Lung (tissue), 12 donors: ENCODE data around the gene TRIM68. TPM values are rescaled to one million over a fixed set of nuclear protein-coding genes. Genes with fewer than 3 reads are reported as not detected.

ENCODE experiments used
- ATAC-seq: fragments of 200-7000 bp; cut with Tn5 transposase; one replicate; pipeline ENCODE4 v1.9.1; 2020; ENCODE audit warnings: moderate number of reproducible peaks; ENCODE audit not compliant: insufficient read depth, low FRiP score
- DNase-seq, 3 donors: peaks; one replicate each; pipeline ENCODE4 v3.0.0-alpha.2; 2013 to 2017
- H3K27ac ChIP-seq, 2 donors: one replicate each; pipeline ENCODE4 v1.5.1; 2013; ENCODE audit warnings: mild to moderate bottlenecking in 2 of 2, moderate library complexity in 2 of 2, control low read depth in 1 of 2, inconsistent platforms in 1 of 2, low read depth in 1 of 2, low read length in 1 of 2
- H3K27me3 ChIP-seq, 3 donors: one replicate each; pipeline ENCODE4 v1.5.1; 2013; ENCODE audit warnings: low read length in 2 of 3; ENCODE audit not compliant: control insufficient read depth in 3 of 3, insufficient read depth in 3 of 3
- H3K36me3 ChIP-seq, 4 donors: one replicate each; pipeline ENCODE4 v1.5.1; 2013; ENCODE audit warnings: low read length in 4 of 4, mild to moderate bottlenecking in 1 of 4, moderate library complexity in 1 of 4; ENCODE audit not compliant: control insufficient read depth in 4 of 4, insufficient read depth in 4 of 4
- H3K4me1 ChIP-seq, 5 donors: one replicate each; pipeline ENCODE4 v1.5.1; 2013; ENCODE audit warnings: low read length in 5 of 5, mild to moderate bottlenecking in 2 of 5, moderate library complexity in 1 of 5; ENCODE audit not compliant: control insufficient read depth in 5 of 5, insufficient read depth in 5 of 5
- H3K4me3 ChIP-seq: one replicate; pipeline ENCODE4 v1.5.1; 2013; ENCODE audit warnings: mild to moderate bottlenecking, control low read depth, moderate library complexity
- H3K9ac ChIP-seq, 2 donors: one replicate each; pipeline ENCODE4 v1.5.1; 2013; ENCODE audit warnings: low read length in 2 of 2, control low read depth in 1 of 2; ENCODE audit not compliant: insufficient read depth in 1 of 2
- H3K9me3 ChIP-seq, 4 donors: one replicate each; pipeline ENCODE4 v1.5.1; 2013; ENCODE audit warnings: low read length in 3 of 4, mild to moderate bottlenecking in 1 of 4, moderate library complexity in 1 of 4; ENCODE audit not compliant: control insufficient read depth in 4 of 4, insufficient read depth in 3 of 4
- WGBS, 2 donors: extraction: QIAGEN DNeasy Blood & Tissue Kit; methylation state at CpG; one replicate each; pipeline ENCODE4 v1.1.7; 2013; 5-methylcytosine and 5-hydroxymethylcytosine counted together
- polyA plus RNA-seq, 2 donors: library from polyadenylated mRNA; stranded (reverse); fragments of 200-250 nt; gene quantifications; one replicate each; pipeline ENCODE4 v1.2.1, GENCODE V29; 2013
- total RNA-seq, 2 donors: library from RNA; depleted of rRNA in 1 of 2; stranded (reverse); fragments of >200 nt in 1 of 2; gene quantifications; one replicate each; pipeline ENCODE4 v1.2.1, GENCODE V29; 2014 to 2021
- TF ChIP-seq, protein P1 (sequence below): IDR thresholded peaks from 2 replicates; pipeline ENCODE4 v1.5.1; 2012; ENCODE audit warnings: mild to moderate bottlenecking; ENCODE audit errors: control extremely low read depth, extremely low read depth
- donor health status: control.
- donor health status: control.
- donor health status: Bipolar disorder and iron deficiency.
- donor health status: healthy.
- donor health status: DM: yes; HTN: yes; CAD: no.

Gene TRIM68
- total and polyA plus RNA-seq, 4 donors: 5.6 to 18.6 (median 11.3) TPM

DNA sequence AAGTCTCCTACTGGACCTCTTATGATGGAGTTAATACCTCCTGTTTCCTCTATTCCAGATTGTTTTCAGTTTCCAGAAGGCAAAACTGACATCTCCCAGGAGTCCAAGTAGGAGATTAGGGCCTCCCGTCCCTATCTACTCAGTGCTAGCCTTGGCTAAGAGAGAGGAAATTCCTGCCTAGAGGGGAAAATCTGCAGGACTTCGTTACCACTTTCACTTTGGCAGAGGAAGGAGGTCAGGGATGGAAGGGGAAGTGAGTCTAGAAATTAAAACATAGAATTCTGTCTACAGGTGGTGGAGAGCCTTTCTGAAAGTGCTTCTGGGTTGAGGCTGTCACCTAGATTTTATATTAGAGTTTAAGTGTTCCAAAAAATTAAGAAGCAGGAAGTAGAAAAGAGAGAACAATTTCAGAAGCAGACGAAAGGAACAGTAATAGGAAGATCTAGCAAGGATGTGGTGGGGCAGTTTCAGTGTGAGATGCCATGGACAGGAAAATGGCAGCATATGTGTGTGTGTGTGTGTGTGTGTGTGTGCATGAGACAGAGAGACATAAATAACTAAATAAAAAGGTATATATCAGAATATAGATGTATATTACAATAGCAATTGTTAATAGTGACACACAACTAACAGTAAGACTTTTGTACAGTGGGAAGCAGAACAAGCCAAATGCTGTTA is 2.4 kb upstream of the TRIM68 start:
- DNase-seq (peak in 1 of 3 donors; percentile 3), ATAC-seq (no peak)
- Histone ChIP-seq H3K27ac (peak overlapping the region in 1 of 2 donors; percentile 41), H3K9ac (no peak overlapping the region), H3K27me3 (no peaks in the 10 kb centered on the region), H3K9me3 (no peaks in the 10 kb centered on the region), H3K4me1 (peaks cover 1 to 14% (median 11%) of the 10 kb centered on the region in 5 donors), H3K4me3 (no peak overlapping the region), H3K36me3 (no peaks in the 10 kb centered on the region)
- WGBS, 2 donors: 13 to 18% methylated on average over 3 of the region's 3 CpGs
- TF ChIP-seq, protein P1, sequence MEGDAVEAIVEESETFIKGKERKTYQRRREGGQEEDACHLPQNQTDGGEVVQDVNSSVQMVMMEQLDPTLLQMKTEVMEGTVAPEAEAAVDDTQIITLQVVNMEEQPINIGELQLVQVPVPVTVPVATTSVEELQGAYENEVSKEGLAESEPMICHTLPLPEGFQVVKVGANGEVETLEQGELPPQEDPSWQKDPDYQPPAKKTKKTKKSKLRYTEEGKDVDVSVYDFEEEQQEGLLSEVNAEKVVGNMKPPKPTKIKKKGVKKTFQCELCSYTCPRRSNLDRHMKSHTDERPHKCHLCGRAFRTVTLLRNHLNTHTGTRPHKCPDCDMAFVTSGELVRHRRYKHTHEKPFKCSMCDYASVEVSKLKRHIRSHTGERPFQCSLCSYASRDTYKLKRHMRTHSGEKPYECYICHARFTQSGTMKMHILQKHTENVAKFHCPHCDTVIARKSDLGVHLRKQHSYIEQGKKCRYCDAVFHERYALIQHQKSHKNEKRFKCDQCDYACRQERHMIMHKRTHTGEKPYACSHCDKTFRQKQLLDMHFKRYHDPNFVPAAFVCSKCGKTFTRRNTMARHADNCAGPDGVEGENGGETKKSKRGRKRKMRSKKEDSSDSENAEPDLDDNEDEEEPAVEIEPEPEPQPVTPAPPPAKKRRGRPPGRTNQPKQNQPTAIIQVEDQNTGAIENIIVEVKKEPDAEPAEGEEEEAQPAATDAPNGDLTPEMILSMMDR: no peak

DNA sequence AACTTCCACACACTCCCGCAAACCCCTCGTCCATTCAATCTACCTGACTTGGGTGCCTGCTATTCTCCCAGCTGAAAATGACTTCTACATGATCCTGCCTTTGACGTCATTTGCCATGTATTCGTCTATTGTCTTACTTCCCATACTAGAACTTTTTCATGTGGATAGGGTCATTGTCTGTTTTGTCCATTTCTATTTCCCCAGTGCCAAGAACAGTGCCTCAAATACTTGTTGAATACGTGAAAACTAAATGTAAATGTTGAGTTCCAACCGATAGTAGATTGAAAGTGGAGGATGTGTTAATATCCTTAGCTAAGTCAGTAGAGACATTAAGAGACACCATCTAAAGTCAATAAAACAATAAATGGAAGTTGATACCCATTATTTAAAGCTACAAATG is 935 bp downstream of the TRIM68 start:
- no peak overlapping the region for H3K4me3 ChIP-seq
- ATAC-seq (no peak), DNase-seq (peak in 2 of 3 donors; percentile 32 to 55)
- H3K9me3 ChIP-seq: no peaks in the 10 kb centered on the region
- H3K27ac ChIP-seq: no peak overlapping the region
- peak overlapping the region; percentile 42 to 67 for H3K9ac ChIP-seq
- H3K27me3 ChIP-seq: no peaks in the 10 kb centered on the region
- TF ChIP-seq, protein P1: no peak
- 19 to 22% methylated on average over 6 of the region's 6 CpGs for WGBS, 2 donors
- peaks cover 0 to 15% (median 9%) of the 10 kb centered on the region in 4 donors for H3K36me3 ChIP-seq
- H3K4me1 ChIP-seq: peaks cover 1 to 14% (median 11%) of the 10 kb centered on the region in 5 donors

DNA sequence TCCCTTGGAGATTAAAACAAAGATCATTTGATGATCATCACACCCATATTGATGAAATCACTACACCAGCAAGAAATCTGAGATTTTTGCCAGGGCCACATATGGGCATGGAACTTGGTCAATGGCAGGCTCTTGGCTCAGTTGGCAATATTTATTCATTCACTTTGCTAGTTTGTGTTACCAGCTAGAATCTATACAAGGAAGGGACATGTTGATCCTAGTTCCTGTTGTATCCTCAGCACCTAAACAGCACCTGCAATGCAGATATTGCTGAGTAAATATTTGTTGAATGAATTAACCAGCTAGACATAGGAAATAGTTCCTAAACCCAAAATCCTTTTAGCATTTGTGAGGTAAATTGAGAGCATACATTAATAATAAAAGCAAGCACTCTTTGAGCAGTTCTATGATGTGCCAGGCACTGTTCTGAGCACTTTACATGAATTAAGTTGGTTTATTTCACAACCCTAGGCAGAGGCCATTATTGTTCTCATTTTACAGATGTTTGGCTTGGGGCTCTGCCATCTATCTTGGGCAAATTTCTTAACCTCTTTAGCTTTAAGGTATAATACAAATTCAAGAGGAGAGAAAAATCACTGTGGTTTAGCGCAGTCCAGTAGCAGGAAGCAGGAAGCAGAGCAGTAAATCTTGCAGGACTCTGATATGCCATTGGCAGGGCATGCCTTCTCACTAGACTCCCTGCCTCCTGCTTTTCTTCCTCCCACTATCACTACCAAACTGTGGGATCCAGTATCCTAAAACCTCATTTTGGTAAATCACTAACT is 1.6 kb downstream of the TRIM68 start:
- Histone ChIP-seq H3K27me3 (no peaks in the 10 kb centered on the region), H3K9ac (peak overlapping the region in 1 of 2 donors; percentile 67), H3K4me1 (peaks cover 1 to 14% (median 11%) of the 10 kb centered on the region in 5 donors), H3K36me3 (peaks cover 0 to 21% (median 13%) of the 10 kb centered on the region in 4 donors), H3K4me3 (no peak overlapping the region), H3K27ac (no peak overlapping the region), H3K9me3 (no peaks in the 10 kb centered on the region)
- TF ChIP-seq, protein P1: no peak
- ATAC-seq (no peak), DNase-seq (peak in 2 of 3 donors; percentile 24 to 41)
- 0 to 15% methylated on average over 1 of the region's 1 CpG for WGBS, 2 donors
